COR-L47 (cell line): ENCODE measurements around the gene CPSF4.
"Not testable (repeated sequence)": the region's sequence is repeated elsewhere in the genome, so short reads cannot be mapped to it uniquely, and the experiment has no call there.

ENCODE experiments used
- DNase-seq: peaks from one replicate; lab custom pipeline; 2025; lab: John Stamatoyannopoulos, UW

CPSF4 gene

DNA sequence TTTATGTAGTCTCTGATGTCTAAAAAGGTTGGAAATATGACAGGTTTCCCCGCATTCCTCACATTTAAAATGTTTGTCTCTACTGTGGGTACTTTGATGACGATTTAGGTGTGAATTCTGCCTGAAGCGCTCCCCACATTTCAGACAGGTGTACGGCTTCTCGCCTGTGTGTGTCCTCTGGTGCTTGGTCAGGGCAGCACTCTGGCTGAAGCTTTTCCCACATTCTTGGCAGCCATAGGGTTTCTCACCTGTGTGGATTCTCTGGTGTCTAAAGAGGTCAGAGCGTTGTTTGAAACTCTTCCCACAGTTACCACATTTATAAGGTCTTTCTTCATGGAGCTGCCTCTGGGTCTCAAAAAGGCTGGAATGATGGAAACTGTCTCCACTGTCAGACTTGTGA lies 55.1 kb downstream of the CPSF4 start:
- no peak for DNase-seq

DNA sequence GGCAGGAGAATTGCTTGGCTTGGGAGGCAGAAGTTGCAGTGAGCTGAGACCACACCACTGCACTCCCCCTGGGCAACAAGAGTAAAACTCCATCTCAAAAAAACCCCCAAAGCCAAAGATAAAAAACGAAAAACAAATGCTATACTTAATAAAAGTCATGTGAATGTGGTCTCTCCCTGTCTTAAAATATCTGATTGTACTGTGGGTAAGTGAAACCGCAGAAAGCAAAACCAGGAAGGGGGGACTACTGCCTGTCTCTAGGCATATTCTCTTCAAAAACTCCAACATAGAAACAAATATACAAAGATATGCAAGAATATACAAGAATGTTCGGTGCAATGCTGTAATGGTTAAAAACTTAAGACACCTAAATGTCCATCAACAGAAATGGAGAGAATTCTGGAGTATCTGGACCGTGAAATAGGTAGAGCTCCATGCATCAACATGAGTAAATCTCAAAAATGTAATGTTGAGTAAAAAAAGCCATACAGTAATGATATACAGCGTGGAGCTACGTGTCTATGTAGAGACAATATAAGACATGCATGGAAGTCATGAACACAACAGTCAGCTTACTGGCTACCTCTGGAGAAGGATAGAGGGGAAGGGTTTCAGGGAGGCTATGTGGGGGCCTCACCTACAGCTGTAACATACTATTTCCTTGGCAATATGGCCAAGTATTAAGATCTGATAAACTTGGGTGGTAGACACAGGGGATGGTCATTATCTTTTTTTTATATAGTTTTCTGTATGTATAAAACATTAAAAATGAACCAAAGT lies 59.2 kb downstream of the CPSF4 start:
- DNase-seq = no peak

DNA sequence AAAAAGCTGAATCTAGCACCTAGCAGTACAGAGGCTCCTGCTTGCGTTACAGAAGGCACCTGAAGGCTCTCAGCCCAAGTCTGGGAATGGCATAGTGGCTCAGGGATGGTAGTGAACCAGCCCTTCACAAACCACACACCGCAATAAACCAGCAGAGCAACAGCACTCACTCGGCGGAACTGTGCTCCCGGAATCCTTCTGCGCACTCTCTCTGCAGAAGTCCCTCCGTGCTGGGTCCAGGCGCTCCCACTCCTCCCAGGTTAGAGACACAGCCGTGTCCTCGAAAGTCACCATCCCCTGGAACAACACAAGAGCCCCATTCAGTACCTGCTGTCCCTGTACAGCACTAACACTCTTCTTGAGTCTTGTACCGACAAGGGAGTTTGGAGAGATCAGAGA lies 59.8 kb downstream of the CPSF4 start:
- DNase-seq = no peak

DNA sequence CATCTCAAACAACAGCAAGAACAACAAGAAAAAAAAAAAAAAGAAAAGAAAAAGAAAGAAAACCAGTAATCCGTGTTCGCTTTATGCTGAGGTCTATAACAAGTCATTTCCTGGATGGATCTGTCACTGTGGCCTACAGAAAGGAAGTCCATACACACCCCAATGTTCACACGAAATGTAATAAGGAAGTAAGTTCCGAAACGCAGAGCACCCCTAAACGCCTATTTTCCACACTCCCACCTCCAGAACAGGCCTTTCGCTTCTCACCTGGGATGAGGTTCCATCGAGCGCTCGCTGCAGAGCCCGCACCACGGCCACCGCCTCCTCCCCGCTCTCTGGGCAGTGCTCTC lies 60.6 kb downstream of the CPSF4 start:
- DNase-seq = no peak

DNA sequence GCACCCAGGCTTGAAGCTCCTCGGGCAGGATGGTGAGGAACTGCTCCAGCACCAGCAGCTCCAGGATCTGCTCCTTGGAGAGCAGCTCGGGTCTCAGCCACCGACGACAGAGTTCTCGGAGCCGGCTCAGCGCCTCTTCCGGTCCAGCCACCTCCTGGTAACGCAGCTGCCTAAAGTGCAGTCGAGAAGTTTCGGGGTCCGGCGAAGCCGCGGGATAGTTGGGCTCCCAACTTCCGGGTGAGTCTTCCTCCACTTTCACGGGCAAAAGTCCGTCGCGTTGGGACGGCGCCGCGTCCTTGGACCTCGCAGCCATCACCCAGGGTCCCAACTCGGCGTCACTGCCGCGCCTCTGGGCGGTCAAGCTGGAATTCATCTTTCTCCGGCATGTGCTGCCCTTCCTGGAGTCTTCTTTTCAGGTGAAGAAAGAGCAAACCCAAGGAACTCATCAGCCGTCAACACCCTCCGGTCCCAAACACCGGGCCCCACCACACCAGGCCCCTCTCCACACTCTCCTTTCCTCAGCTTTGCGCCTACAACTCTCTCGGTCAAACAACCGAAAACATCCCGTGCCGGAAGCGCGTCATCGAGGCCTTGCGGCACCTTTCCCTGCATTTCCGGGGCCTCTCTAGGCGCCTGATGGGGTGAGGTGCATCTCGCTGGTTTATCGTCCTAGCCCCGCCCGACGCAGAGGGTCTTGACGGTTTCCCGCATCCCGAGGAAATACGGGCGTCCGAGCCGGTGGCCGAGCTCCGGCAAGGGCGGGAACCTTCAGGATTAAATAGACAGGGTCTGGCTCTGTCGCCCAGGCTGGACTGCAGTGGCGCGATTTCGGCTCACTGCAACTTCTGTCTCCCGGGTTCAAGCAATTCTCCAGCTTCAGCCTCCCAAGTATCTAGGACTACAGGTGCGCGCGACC lies 61.2 kb downstream of the CPSF4 start, which contains the start of gene ZNF394:
Gene ZNF394 (minus strand): TSS at position 561 of the 916 bp plus-strand sequence. CDS start 188 bp downstream, at position 373.
- peak; percentile 90 for DNase-seq

DNA sequence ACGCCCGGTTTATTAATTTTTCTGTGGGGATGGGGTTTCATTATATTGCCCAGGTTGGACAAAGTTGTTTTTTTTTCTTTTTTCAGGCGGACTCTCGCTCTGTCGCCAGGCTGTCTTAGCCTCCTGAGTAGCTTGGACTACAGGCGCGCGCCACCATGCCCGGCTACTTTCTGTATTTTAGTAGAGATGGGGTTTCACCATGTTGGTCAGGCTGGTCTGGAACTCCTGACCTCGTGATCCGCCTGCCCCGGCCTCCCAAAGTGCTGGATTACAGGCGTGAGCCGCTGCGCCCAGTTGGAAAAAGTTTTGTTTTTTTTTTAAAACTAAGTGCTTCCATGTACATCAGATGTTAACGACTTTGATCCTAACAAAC lies 61.9 kb downstream of the CPSF4 start:
- no peak for DNase-seq

DNA sequence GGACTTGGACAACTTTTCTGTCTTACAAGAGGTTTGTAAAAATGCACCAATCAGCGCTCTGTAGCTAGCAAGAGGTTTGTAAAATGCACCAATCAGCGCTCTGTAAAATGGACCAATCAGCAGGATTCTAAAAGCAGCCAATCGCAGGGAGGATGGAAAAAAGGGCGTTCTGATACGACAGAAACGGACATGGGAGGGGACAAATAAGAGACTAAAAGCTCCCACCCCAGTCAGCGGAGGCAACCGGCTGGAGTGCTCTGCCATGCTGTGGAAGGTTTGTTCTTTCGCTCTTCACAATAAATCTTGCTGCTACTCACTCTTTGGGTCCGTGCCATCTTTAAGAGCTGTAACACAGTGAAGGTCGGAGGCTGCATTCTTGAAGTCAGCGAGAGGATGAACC lies 62.5 kb downstream of the CPSF4 start:
- not testable (repeated sequence) for DNase-seq

DNA sequence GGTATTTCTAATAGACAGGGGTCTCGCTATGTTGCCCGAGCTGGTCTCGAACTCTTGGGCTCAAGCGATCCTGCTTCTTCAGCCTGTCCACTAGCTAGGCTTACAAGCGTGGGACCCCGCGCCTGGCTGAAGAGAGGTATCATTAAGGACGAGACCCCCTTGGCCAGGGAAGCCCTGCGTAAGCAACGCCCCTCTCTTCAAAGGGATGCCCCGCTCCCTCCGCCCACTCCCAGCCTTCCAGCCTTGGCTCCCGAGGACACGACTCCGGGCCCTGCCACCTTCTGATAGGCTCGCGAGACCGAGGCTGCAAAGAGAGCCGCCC lies 65.5 kb downstream of the CPSF4 start:
- DNase-seq = no peak

DNA sequence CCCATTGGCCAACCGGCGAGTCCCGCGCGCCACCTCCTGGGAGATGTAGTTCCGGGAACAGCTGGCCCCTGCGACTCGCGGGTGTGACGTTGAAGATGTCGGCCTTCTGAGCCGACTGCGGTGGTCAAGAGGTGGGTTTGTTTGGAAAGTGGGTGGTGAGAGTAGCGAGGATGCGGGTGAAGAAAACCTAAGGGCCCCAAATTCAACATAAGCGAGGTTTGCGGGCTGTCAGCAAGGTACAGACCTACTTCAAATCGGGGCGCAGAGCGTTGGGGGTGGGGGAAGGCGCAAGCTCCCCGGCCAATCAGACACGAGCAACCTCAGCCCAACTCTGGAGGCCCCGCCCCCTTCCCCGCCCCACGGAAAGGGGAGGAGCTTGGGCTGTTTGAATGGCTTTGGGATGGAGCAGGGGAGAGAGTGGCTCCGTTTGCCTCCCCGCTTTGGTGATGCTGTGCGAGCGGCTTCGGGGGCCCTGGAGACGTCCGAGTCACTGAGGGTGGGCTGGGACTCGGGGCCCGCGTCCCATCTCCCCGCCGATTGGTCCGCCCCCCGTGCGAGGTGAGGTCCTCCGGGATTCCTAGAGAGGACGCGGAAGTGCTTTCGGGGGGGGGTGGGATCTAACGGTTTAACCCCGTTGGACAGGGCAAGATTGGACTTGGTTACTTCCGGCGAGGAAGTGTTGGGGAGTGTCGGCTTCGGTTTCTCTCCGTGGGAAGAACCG lies 66.0 kb downstream of the CPSF4 start, which contains the start of gene ZKSCAN5:
Gene ZKSCAN5 (plus strand): TSS at position 60 of the 721 bp plus-strand sequence. CDS start 1,383 bp downstream, outside the sequence.
- DNase-seq = peak; percentile 98

DNA sequence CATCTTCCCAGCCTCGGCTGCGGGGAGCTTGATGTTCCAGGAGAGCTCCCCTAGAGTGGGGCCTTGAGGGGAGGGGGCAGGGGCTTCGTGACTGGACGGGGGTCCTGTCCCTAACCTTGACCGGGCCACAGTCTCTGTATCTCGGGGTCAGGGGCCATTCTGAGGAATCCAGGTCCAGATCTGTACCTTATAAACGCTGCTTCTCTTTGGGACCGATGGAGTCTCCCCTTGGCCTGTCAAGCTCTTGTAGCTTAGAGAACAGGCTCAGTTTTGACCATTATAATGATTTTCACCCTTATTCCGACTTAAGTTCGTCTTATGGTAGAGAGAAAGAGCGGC lies 66.5 kb downstream of the CPSF4 start:
- no peak for DNase-seq
